Measurements from ENCODE around the gene RBPJ. TPM values are rescaled to one million over a fixed set of nuclear protein-coding genes. Genes with fewer than 3 reads are reported as not detected.

RBPJ gene
- total and polyA plus RNA-seq, 2 of the 8 experiments (the other 6 are each of a cell fraction or from before 2014, with no cell fraction given) = 65.5 to 217 TPM

DNA sequence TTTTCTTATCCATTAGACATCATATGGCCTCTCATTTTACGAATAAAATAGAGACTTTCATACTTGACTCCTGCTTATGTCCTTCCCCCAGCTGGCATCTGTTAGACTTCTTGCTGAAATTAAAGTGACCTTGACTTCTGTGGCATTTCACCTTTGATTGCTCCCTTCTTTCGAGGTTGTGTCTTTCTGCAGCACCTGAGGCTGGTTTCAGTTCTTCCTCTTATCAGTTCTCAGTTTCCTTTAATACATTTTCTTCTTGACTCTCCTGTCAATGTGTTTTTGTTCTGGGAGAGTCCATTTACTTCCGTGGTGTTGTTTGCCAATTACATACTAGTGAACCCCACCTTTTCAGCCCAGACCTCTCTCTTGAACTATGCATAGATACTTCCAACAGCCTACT, 81.6 kb downstream of the RBPJ start:
- Histone ChIP-seq H3K4me1 (replicated peaks in 1 of 4; ENCODE audit: control insufficient read depth in 3 of 4, insufficient read depth in 4 of 4, low read length in 3 of 4) (peaks cover 0 to 8% (median 2%) of the 10 kb centered on the region in 4 experiments; a peak in 4 of 7 replicates), H2BK20ac (ENCODE audit: low read length) (no peak overlapping the region), H2BK12ac (ENCODE audit: low read depth, low read length) (0 out of 2 replicates have a peak overlapping the region, but pooled peaks have one; percentile 39), H3K79me2 (ENCODE audit: control insufficient read depth in 1 of 2, insufficient read depth in 2 of 2, low read length in 2 of 2) (peaks cover 0 to 70% of the 10 kb centered on the region in 2 experiments; a peak in 3 of 4 replicates), H4K8ac (ENCODE audit: extremely low read depth, insufficient read depth, low read length) (no peak overlapping the region), H3K4ac (replicated peaks; ENCODE audit: insufficient read length, low read depth, low read length) (no peak overlapping the region), H3K56ac (replicated peaks; ENCODE audit: insufficient read length, low read depth, low read length) (no peak overlapping the region), H3K4me2 (ENCODE audit: insufficient read depth in 1 of 2, low read depth in 2 of 2, low read length in 2 of 2) (no peak overlapping the region), H2AFZ (ENCODE audit: low read length) (no peak overlapping the region), H2BK120ac (replicated peaks; ENCODE audit: low read depth, low read length) (no peak overlapping the region), H3K23me2 (ENCODE audit: low read depth, low read length) (no peaks in the 10 kb centered on the region), H3K36me3 (ENCODE audit: control insufficient read depth in 2 of 4, insufficient read depth in 4 of 4, low read length in 3 of 4) (peaks cover 0 to 38% (median 4%) of the 10 kb centered on the region in 4 experiments; a peak in 3 of 8 replicates), H3K23ac (ENCODE audit: insufficient read length) (no peak overlapping the region), H3K18ac (ENCODE audit: extremely low read depth, low read length) (no peak overlapping the region), H3K79me1 (ENCODE audit: low read depth, low read length) (no peaks in the 10 kb centered on the region), H3K27ac (ENCODE audit: low read depth, low read length) (no peak overlapping the region), H3K9me3 (ENCODE audit: insufficient read depth in 2 of 2, low read depth in 1 of 2, low read length in 1 of 2) (peaks cover 0 to 6% of the 10 kb centered on the region in 2 experiments; a peak in 2 of 4 replicates), H4K91ac (replicated peaks; ENCODE audit: insufficient read length, low read length) (no peak overlapping the region), H3K9ac (replicated peaks in 1 of 4; ENCODE audit: extremely low read depth in 1 of 4, low read depth in 3 of 4, low read length in 3 of 4) (no peak overlapping the region), H2AK5ac (ENCODE audit: low read depth, low read length) (no peak overlapping the region), H2BK5ac (ENCODE audit: low read depth, low read length) (no peak overlapping the region), H2BK15ac (ENCODE audit: low read length) (no peak overlapping the region), H3K27me3 (replicated peaks in 1 of 4; ENCODE audit: control insufficient read depth in 3 of 4, extremely low read depth in 1 of 4, insufficient read depth in 3 of 4, low read length in 3 of 4) (no peaks in the 10 kb centered on the region), H3K4me3 (ENCODE audit: extremely low read depth in 1 of 4, insufficient read depth in 2 of 4, low read depth in 3 of 4, low read length in 4 of 4) (no peak overlapping the region), H3K14ac (ENCODE audit: insufficient read length) (no peak overlapping the region), H4K5ac (ENCODE audit: insufficient read length, low read depth, low read length) (no peak overlapping the region), H4K20me1 (replicated peaks in 1 of 2; ENCODE audit: control insufficient read depth in 1 of 2, insufficient read depth in 2 of 2, low read length in 2 of 2) (peaks cover 0 to 2% of the 10 kb centered on the region in 2 experiments)
- FAIRE-seq (no peak), DNase-seq (ENCODE audit: low read depth in 1 of 2, low spot score in 2 of 2) (no peak)
- CTCF ChIA-PET (ENCODE audit: partially characterized antibody) = no interaction called here
- 83% methylated on average over 3 of the region's 3 CpGs; no CpG with 5 or more reads in 1 of the 2 experiments for WGBS, 2 experiments (ENCODE audit: extremely low coverage in 1 of 2, insufficient coverage in 1 of 2, insufficient read length in 1 of 2, insufficient replicate concordance in 2 of 2, low coverage in 1 of 2, low lambda C conversion rate in 2 of 2, missing lambda C conversion rate in 1 of 2)
- POLR2A ChIA-PET (ENCODE audit: partially characterized antibody) = no interaction called here
- TF ChIP-seq SIRT6 (IDR thresholded peaks at IDR 0.05; ENCODE audit: low read length) = no peak
- TF ChIP-seq BCL11A (IDR thresholded peaks at IDR 0.05; ENCODE audit: low read depth in 2 of 2, low read length in 2 of 2) = no peak
- no peak for TF ChIP-seq ASH2L (IDR thresholded peaks at IDR 0.05; ENCODE audit: low read length)
- no peak for TF ChIP-seq POLR2A (IDR thresholded peaks at IDR 0.05; ENCODE audit: control extremely low read depth in 1 of 2, low read depth in 2 of 2, low read length in 2 of 2)
- no peak for TF ChIP-seq RFX5 (IDR thresholded peaks at IDR 0.05; ENCODE audit: borderline replicate concordance, low read depth, low read length)
- no peak for TF ChIP-seq HDAC6 (IDR thresholded peaks at IDR 0.05; ENCODE audit: low read depth, low read length)
- TF ChIP-seq GABPA (IDR thresholded peaks at IDR 0.05; ENCODE audit: borderline replicate concordance, insufficient read depth, low read length) = no peak
- TF ChIP-seq SRF (IDR thresholded peaks at IDR 0.05; ENCODE audit: low read depth, low read length) = no peak
- no peak for TF ChIP-seq POLR2AphosphoS5 (IDR thresholded peaks at IDR 0.05; ENCODE audit: low read depth, low read length)
- no peak for TF ChIP-seq RAD21 (IDR thresholded peaks at IDR 0.05 in 1 of 2, conservative IDR thresholded peaks at IDR 0.05 in 1 of 2; ENCODE audit: low read depth in 2 of 2, low read length in 2 of 2)
- TF ChIP-seq CBX8 (IDR thresholded peaks at IDR 0.05; ENCODE audit: borderline replicate concordance, low read depth, low read length) = no peak
- no peak for TF ChIP-seq KDM1A (IDR thresholded peaks at IDR 0.05; ENCODE audit: borderline replicate concordance, low read length)
- TF ChIP-seq KDM4A (IDR thresholded peaks at IDR 0.05; ENCODE audit: low read depth, low read length, severe bottlenecking) = no peak
- TF ChIP-seq NRF1 (IDR thresholded peaks at IDR 0.05; ENCODE audit: low read depth, low read length) = no peak
- no peak for TF ChIP-seq CHD1 (IDR thresholded peaks at IDR 0.05; ENCODE audit: low read depth, low read length)

All from H1 (cell line).